ENCODE measurements around the gene NAT9. TPM values are rescaled to one million over a fixed set of nuclear protein-coding genes. Genes with fewer than 3 reads are reported as not detected.
A peak's percentile ranks its signal among the peaks of the same experiment; 100 is the strongest.

NAT9 gene
- total RNA-seq, 4 donors from 2014 or later: 23.1 to 85.0 (median 37.4) TPM

DNA sequence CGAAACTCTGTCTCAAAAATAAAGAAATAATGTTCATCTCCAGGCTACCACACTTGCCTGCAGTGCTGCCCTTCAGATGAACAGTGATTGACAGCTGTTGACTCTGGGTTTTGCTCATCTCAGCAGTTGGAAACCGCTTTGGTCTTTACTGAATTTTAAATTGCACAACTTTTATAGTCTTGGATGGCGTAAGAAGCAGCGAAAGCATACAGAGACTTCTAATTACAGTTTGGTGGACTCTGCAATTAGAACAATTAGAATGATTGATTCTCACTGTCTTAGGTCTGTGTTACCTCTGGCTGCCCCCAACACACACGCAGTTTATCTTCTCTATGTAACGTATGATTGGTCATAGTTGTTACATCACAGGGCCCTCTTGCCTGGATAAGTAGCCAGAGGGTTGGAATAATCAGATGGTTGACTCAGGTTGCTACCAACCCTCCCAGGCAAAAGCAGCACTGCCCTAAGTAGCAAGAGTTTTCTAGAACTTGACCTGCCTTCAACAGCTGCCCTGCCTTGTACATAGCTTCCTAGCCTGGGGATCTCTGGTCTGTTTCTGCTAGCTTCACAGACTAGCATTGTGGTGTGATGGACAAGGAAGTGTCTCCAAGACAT is 1.9 kb upstream of the NAT9 start:
- DNase-seq: no peak
- TF ChIP-seq, protein P1, sequence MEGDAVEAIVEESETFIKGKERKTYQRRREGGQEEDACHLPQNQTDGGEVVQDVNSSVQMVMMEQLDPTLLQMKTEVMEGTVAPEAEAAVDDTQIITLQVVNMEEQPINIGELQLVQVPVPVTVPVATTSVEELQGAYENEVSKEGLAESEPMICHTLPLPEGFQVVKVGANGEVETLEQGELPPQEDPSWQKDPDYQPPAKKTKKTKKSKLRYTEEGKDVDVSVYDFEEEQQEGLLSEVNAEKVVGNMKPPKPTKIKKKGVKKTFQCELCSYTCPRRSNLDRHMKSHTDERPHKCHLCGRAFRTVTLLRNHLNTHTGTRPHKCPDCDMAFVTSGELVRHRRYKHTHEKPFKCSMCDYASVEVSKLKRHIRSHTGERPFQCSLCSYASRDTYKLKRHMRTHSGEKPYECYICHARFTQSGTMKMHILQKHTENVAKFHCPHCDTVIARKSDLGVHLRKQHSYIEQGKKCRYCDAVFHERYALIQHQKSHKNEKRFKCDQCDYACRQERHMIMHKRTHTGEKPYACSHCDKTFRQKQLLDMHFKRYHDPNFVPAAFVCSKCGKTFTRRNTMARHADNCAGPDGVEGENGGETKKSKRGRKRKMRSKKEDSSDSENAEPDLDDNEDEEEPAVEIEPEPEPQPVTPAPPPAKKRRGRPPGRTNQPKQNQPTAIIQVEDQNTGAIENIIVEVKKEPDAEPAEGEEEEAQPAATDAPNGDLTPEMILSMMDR (IDR thresholded peaks at IDR 0.05): no peak
- TF ChIP-seq POLR2A (IDR thresholded peaks at IDR 0.05): no peak
- Histone ChIP-seq H3K9me3 (no peaks in the 10 kb centered on the region), H3K4me1 (peaks cover 0 to 30% (median 20%) of the 10 kb centered on the region in 4 donors), H3K36me3 (peaks cover 0 to 5% (median 0%) of the 10 kb centered on the region in 3 donors), H3K27me3 (no peaks in the 10 kb centered on the region), H3K4me3 (no peak overlapping the region), H3K27ac (no peak overlapping the region)

GRCh38 chr17:74776990-74777389 is 845 bp upstream of the NAT9 start:
- H3K9me3 ChIP-seq: no peaks in the 10 kb centered on the region
- H3K4me3 ChIP-seq: peak overlapping the region; percentile 77 to 87 (median 84)
- H3K36me3 ChIP-seq: peaks cover 0 to 15% (median 0%) of the 10 kb centered on the region in 3 donors
- no peak for TF ChIP-seq POLR2A (IDR thresholded peaks at IDR 0.05)
- TF ChIP-seq, protein P1 (IDR thresholded peaks at IDR 0.05): no peak
- H3K27ac ChIP-seq: peak overlapping the region in 1 of 4 donors; percentile 82
- peaks cover 0 to 30% (median 20%) of the 10 kb centered on the region in 4 donors for H3K4me1 ChIP-seq
- H3K27me3 ChIP-seq: no peaks in the 10 kb centered on the region
- DNase-seq: no peak

- TF ChIP-seq, protein P1 (IDR thresholded peaks at IDR 0.05): no peak
- TF ChIP-seq POLR2A (IDR thresholded peaks at IDR 0.05): no peak
- H3K27ac ChIP-seq: peak overlapping the region; percentile 62 to 82 (median 76)
- H3K4me3 ChIP-seq: peak overlapping the region; percentile 77 to 87 (median 84)
- DNase-seq: no peak
- peaks cover 0 to 38% (median 19%) of the 10 kb centered on the region in 4 donors for H3K4me1 ChIP-seq
- H3K9me3 ChIP-seq: no peaks in the 10 kb centered on the region
- H3K36me3 ChIP-seq: peaks cover 0 to 30% (median 0%) of the 10 kb centered on the region in 3 donors
- no peaks in the 10 kb centered on the region for H3K27me3 ChIP-seq
Measured at GRCh38 chr17:74775409-74776043, 619 bp downstream of the NAT9 start.

DNA sequence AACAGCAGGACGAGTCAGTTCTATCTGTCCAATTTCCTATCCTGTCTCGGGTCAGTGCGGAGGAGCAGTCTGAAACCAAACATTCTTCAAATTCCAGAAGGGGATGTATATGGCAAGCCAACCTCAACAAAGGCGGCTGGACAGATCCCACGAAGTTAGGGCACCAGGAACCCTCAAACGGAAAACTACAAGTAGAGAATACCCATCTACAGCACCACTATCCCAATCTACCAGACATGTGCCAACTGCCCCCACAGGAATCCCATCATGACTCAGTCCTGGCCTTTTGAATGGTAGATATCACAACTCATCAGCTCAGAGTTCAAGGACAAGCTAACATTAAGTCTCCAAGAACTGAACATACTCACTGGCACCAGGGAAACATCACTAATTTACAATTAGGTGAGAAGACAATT is 2.3 kb downstream of the NAT9 start:
- H3K36me3 ChIP-seq: peaks cover 0 to 40% (median 0%) of the 10 kb centered on the region in 3 donors
- H3K4me1 ChIP-seq: peaks cover 3 to 55% (median 13%) of the 10 kb centered on the region in 4 donors

GRCh38 chr17:74773414-74773813 is 2.7 kb downstream of the NAT9 start:
- Histone ChIP-seq H3K27ac (no peak overlapping the region), H3K36me3 (peaks cover 0 to 45% (median 0%) of the 10 kb centered on the region in 3 donors), H3K9me3 (no peaks in the 10 kb centered on the region), H3K4me1 (peaks cover 3 to 57% (median 13%) of the 10 kb centered on the region in 4 donors), H3K27me3 (no peaks in the 10 kb centered on the region), H3K4me3 (no peak overlapping the region)
- TF ChIP-seq, protein P1 (IDR thresholded peaks at IDR 0.05): no peak
- no peak for TF ChIP-seq POLR2A (IDR thresholded peaks at IDR 0.05)
- DNase-seq: no peak

More for the DNA sequence above, 2.3 kb downstream of the NAT9 start:
- no peak for TF ChIP-seq POLR2A (IDR thresholded peaks at IDR 0.05)
- TF ChIP-seq, protein P1 (IDR thresholded peaks at IDR 0.05): no peak
- DNase-seq: no peak
- Histone ChIP-seq H3K27me3 (no peaks in the 10 kb centered on the region), H3K4me3 (no peak overlapping the region), H3K9me3 (no peaks in the 10 kb centered on the region), H3K27ac (peak overlapping the region in 1 of 4 donors; percentile 38)
